Esophagus (tissue), 2 donors: Measurements from ENCODE around the gene PRR35. TPM values are rescaled to one million over a fixed set of nuclear protein-coding genes. Genes with fewer than 3 reads are reported as not detected.

ENCODE experiments used
- H3K27ac ChIP-seq, 2 donors: one replicate each; pipeline ENCODE4 v1.5.1; 2013; ENCODE audit warnings: low read depth in 2 of 2, mild to moderate bottlenecking in 2 of 2, inconsistent platforms in 1 of 2, low read length in 1 of 2, moderate library complexity in 1 of 2
- H3K27me3 ChIP-seq, 2 donors: one replicate each; pipeline ENCODE4 v1.6.1; 2013; ENCODE audit warnings: low read length in 2 of 2, control low read depth in 1 of 2, mild to moderate bottlenecking in 1 of 2; ENCODE audit not compliant: insufficient read depth in 2 of 2, control insufficient read depth in 1 of 2
- H3K36me3 ChIP-seq, 2 donors: one replicate each; pipeline ENCODE4 v1.6.1; 2013; ENCODE audit warnings: low read length in 1 of 2; ENCODE audit not compliant: control insufficient read depth in 2 of 2, insufficient read depth in 2 of 2
- H3K4me1 ChIP-seq, 2 donors: one replicate each; pipeline ENCODE4 v1.6.1; 2013; ENCODE audit warnings: low read length in 1 of 2; ENCODE audit not compliant: control insufficient read depth in 2 of 2, insufficient read depth in 2 of 2
- H3K4me3 ChIP-seq, 2 donors: one replicate each; pipeline ENCODE4 v1.5.1; 2013; ENCODE audit warnings: low read length in 2 of 2, mild to moderate bottlenecking in 2 of 2, low read depth in 1 of 2, moderate library complexity in 1 of 2
- H3K9me3 ChIP-seq, 2 donors: one replicate each; pipeline ENCODE4 v1.6.1; 2013; ENCODE audit warnings: mild to moderate bottlenecking in 2 of 2, low read depth in 1 of 2, low read length in 1 of 2, moderate library complexity in 1 of 2; ENCODE audit not compliant: control insufficient read depth in 2 of 2, insufficient read depth in 1 of 2
- WGBS, 2 donors: extraction: QIAGEN DNeasy Blood & Tissue Kit; methylation state at CpG; one replicate each; pipeline ENCODE4 v1.1.7; 2013; 5-methylcytosine and 5-hydroxymethylcytosine counted together
- polyA plus RNA-seq, 2 donors: library from polyadenylated mRNA; stranded (reverse); fragments of 200-250 nt; gene quantifications; one replicate each; pipeline ENCODE4 v1.2.3, GENCODE V29; 2013
- donor health status: healthy with polysubstance abuse.
- donor health status: Bipolar disorder and iron deficiency.

Gene PRR35
- polyA plus RNA-seq, 2 donors, result 0.01 to 0.24 TPM

GRCh38 chr16:535446-536405 is 24.5 kb upstream of the PRR35 start:
- Histone ChIP-seq H3K4me3 (no peak overlapping the region), H3K36me3 (peaks cover 0 to 36% of the 10 kb centered on the region in 2 donors), H3K27ac (peak overlapping the region in 1 of 2 donors; percentile 62)

GRCh38 chr16:536746-537145 is 23.4 kb upstream of the PRR35 start:
- Histone ChIP-seq H3K4me3 (no peak overlapping the region), H3K27ac (no peak overlapping the region), H3K27me3 (no peaks in the 10 kb centered on the region), H3K4me1 (peaks cover 0 to 24% of the 10 kb centered on the region in 2 donors), H3K36me3 (peaks cover 0 to 45% of the 10 kb centered on the region in 2 donors), H3K9me3 (no peaks in the 10 kb centered on the region)
- 88 to 90% methylated on average over 17 of the region's 17 CpGs for WGBS, 2 donors

More at GRCh38 chr16:535446-536405, 24.5 kb upstream of the PRR35 start:
- no peaks in the 10 kb centered on the region for H3K9me3 ChIP-seq
- 73 to 76% methylated on average over 36 to 39 of the region's 39 CpGs for WGBS, 2 donors
- no peaks in the 10 kb centered on the region for H3K27me3 ChIP-seq
- peaks cover under 1 to 26% of the 10 kb centered on the region in 2 donors for H3K4me1 ChIP-seq

GRCh38 chr16:537415-538335 is 22.5 kb upstream of the PRR35 start:
- Histone ChIP-seq H3K36me3 (peaks cover 0 to 45% of the 10 kb centered on the region in 2 donors), H3K9me3 (no peaks in the 10 kb centered on the region), H3K27me3 (no peaks in the 10 kb centered on the region), H3K4me1 (peaks cover 0 to 24% of the 10 kb centered on the region in 2 donors), H3K27ac (no peak overlapping the region), H3K4me3 (no peak overlapping the region)
- 94 to 95% methylated on average over 60 of the region's 60 CpGs for WGBS, 2 donors

GRCh38 chr16:539901-540530 is 20.2 kb upstream of the PRR35 start:
- no peaks in the 10 kb centered on the region for H3K27me3 ChIP-seq
- 89% methylated on average over 34 of the region's 34 CpGs for WGBS, 2 donors
- no peaks in the 10 kb centered on the region for H3K9me3 ChIP-seq
- H3K4me1 ChIP-seq, result peaks cover 0 to 15% of the 10 kb centered on the region in 2 donors
- peaks cover 0 to 43% of the 10 kb centered on the region in 2 donors for H3K36me3 ChIP-seq
- no peak overlapping the region for H3K27ac ChIP-seq
- H3K4me3 ChIP-seq, result no peak overlapping the region

- Histone ChIP-seq H3K27me3 (no peaks in the 10 kb centered on the region), H3K4me1 (peaks cover 0 to 7% of the 10 kb centered on the region in 2 donors), H3K9me3 (no peaks in the 10 kb centered on the region), H3K27ac (no peak overlapping the region), H3K36me3 (peaks cover 0 to 45% of the 10 kb centered on the region in 2 donors), H3K4me3 (no peak overlapping the region)
- WGBS, 2 donors, result 79 to 89% methylated on average over 29 of the region's 29 CpGs
These were observed 19.4 kb upstream of the PRR35 start for GRCh38 chr16:540645-541340.

GRCh38 chr16:543301-544164 is 16.7 kb upstream of the PRR35 start:
- H3K27me3 ChIP-seq, result no peaks in the 10 kb centered on the region
- 88 to 90% methylated on average over 47 to 51 of the region's 51 CpGs for WGBS, 2 donors
- H3K27ac ChIP-seq, result no peak overlapping the region
- H3K36me3 ChIP-seq, result peaks cover 0 to 46% of the 10 kb centered on the region in 2 donors
- no peaks in the 10 kb centered on the region for H3K9me3 ChIP-seq
- H3K4me3 ChIP-seq, result no peak overlapping the region
- peaks cover 0 to 9% of the 10 kb centered on the region in 2 donors for H3K4me1 ChIP-seq

GRCh38 chr16:544517-544916 is 15.7 kb upstream of the PRR35 start:
- Histone ChIP-seq H3K36me3 (peaks cover 0 to 48% of the 10 kb centered on the region in 2 donors), H3K27ac (no peak overlapping the region), H3K27me3 (no peaks in the 10 kb centered on the region), H3K4me3 (no peak overlapping the region), H3K4me1 (peaks cover 0 to 9% of the 10 kb centered on the region in 2 donors), H3K9me3 (no peaks in the 10 kb centered on the region)
- 94 to 95% methylated on average over 42 to 46 of the region's 46 CpGs for WGBS, 2 donors
